GM11168 (cell line): ENCODE results near the gene FOXP1.
"Not testable (repeated sequence)": the region's sequence is repeated elsewhere in the genome, so short reads cannot be mapped to it uniquely, and the experiment has no call there.

Experiments
- in situ Hi-C: fragments of 300-500 bp; cut with MboI; formaldehyde crosslinking; loops from one replicate; pipeline ENCODE4 v1.12.0; 2022; ENCODE audit warnings: low sequenced_read_pairs; ENCODE audit not compliant: unreplicated experiment

FOXP1 gene

DNA sequence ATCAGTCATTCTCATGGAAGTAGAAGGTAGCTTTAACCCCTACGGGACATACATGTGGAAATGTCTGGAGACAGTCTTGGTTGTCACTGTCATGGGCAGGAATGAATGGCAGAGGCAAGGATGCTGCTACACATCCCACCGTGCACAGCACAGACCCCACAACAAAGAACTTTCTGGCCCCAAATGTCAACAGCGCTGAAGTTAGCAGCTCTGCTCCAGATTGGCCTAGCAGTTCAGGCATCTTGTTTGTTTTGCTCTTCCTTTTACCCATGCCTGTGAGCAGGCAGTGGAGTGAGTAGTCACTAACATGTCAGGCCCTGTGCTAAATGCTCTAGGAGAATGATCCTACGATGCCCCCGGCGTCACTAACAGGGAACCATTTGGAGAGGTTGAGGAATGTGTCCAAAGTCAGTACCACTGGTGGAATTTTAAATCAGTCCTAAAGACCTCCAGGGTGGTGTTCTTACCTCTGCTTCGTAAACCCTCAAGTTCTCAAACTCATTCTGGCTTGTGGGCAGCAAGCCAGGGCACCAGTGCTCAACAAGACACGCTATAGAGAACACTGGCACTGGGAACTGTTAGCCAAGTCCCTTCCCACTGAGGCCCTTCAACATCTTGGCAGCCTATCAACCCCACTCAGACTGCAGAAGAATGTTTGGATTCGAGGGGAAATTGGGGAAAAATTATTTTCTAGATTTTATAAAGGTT lies 142.2 kb downstream of the FOXP1 start:
- in situ Hi-C loops, result no loop called here

GRCh38 chr3:71438904-71439303 lies 144.6 kb downstream of the FOXP1 start:
- in situ Hi-C loops, result no loop called here

GRCh38 chr3:71438071-71438685 lies 145.3 kb downstream of the FOXP1 start:
- in situ Hi-C loops, result no loop called here

DNA sequence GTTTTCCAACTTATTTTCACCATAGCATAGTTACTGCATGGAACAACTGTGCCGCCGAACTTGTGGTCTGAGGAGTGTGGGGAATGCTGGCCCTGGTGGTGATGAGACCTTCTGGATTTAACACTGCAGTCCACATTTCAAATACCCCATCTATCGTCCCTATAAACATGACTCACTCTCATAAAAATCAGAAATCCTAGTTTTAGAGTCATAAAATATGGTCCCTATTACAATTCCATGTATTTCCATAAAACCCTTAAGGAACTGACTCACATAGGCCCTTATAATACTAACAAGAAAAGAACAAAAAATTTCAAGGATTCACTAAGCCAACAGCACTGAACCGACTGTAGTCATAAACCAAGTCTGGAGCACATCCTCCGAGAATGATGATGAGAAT lies 147.2 kb downstream of the FOXP1 start:
- in situ Hi-C loops, result no loop called here

DNA sequence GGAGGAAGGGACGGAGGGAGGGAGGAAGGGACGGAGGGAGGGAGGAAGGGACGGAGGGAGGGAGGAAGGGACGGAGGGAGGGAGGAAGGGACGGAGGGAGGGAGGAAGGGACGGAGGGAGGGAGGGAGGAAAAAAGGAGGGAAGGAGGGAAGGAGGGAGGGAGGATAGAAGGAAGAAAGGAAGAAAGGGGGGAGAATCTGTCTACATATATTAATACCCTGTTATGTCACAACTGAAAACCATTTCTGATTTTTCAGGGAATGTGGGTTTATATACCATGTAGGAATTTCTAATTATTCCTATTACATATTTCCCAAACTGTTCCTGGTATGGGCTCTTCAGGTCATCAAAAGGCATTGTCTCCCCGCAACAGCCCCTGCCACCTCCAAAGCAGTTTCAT lies 147.7 kb downstream of the FOXP1 start:
- in situ Hi-C loops, result not testable (repeated sequence)

- in situ Hi-C loops, result no loop called here
Measured at GRCh38 chr3:71433631-71434030, 149.9 kb downstream of the FOXP1 start.

GRCh38 chr3:71432044-71432975 lies 151.2 kb downstream of the FOXP1 start:
- in situ Hi-C loops, result no loop called here

DNA sequence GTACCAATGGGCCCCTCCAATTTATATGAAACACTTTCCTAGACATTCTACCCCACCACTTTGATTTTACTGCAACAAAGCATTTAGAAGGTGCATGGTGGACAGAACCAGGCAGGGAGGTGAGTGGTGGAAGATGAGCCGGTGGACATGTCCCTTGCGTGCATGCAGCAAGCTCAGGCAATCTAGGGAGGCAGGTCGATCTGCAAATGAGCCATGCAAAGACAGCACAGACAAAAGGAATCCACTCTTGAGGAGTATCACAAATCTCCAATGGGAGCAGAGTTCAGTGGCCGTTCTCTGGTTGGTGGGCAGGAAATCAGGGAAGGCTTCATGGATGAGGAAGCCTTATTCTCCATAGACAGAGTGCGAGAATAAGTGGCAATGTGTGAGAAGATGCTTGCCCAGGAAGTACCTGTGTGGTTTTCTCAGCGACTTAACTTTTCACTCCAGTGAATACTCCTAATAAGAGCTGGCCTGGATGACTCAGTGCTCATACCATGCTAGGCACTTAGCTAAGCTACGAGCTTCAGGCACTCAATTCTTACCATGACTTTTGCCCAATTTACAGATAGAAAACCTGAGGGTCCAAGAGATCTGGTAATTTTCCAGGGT lies 152.5 kb downstream of the FOXP1 start:
- in situ Hi-C loops, result no loop called here

DNA sequence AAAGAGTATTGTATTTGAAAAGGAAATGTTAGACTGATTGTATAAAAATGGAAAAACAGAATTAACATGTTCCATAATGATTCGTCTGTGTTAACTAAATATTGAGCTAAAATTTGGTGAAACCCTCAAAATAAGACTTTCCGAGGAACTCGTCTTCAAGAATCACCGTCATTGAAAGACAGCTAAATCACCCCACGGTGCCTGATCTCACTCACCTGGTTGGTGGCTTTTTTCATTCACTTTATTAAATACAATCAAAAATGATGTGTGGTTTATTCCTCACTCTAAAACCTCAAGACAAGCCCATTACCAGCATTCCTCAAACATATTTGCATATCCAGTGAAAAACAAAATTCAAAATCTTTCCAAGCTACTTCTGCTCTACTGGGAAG lies 153.9 kb downstream of the FOXP1 start:
- in situ Hi-C loops, result no loop called here

- in situ Hi-C loops, result no loop called here
Measured at GRCh38 chr3:71428841-71429596, 154.5 kb downstream of the FOXP1 start.

GRCh38 chr3:71425491-71426071 lies 157.9 kb downstream of the FOXP1 start:
- in situ Hi-C loops, result no loop called here

DNA sequence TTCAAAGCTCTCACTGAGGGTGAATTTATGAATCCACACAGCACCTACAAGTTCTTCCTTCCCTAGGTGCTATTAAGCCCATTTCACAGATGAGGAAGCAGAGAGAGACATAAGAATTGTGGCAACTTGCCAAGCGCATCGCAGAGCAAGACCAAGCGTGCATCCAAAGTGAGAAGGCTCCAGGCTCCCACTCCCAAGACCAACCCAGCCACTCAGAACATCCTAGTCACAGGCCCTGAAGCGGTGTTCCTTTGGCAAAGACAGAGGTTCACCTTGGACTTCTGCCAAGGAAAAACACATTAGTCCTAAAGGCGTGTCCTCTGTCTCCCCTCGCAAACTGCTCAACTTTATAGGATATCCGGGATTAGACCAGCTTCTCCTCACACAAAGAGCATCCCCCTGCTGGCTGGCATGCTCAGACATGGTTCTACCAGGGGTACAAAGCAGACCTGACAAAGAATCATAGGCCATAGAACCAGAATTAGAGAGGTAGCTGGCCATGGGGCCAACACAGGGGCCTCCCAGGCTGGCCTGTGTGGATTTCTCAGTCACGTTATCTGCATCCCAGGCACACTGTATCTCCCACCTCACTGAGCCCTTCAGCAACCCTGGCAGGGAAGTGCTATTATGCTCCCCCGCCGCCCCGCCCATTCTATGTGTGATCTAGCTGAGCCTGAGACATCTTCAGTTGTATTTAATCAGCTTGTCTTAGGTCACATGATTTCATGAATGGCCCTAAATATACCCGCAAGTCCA lies 160.2 kb downstream of the FOXP1 start:
- in situ Hi-C loops, result no loop called here

- in situ Hi-C loops, result no loop called here
Measured at GRCh38 chr3:71421820-71422566, 161.5 kb downstream of the FOXP1 start.

DNA sequence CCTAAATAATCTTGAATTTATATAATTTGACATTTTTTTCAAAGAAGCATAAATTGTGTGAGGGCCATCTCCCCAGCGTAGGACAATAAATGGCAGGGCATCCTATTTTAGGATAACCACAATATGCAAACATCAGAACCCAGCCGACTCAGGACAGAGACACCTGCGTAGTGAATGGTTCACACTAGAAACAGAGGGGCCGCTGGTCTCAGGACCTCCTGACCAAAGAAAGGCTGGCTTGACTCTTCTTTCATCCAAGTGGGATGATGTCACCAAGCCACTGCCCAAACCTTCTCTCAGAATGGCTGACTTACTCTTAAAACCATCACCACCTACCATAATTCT lies 162.1 kb downstream of the FOXP1 start:
- in situ Hi-C loops, result no loop called here

DNA sequence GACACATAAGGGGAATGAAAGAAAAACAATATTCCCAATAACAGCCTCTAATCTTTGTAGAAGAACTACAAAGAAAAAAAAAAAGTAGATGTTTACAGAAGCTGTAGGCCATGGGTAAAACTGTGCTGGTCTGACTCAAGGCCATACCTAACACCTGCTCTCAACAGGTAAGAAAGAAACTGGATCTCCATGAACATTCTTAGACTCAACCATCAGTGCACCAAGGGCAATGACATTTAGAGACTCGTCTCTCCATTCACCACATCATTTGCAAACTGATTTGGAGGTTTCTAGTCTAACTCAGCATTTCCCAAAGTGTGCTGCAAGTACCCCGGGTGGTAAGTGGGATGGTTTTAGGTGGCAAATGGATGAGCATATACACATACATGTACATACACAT lies 164.2 kb downstream of the FOXP1 start:
- in situ Hi-C loops, result no loop called here

DNA sequence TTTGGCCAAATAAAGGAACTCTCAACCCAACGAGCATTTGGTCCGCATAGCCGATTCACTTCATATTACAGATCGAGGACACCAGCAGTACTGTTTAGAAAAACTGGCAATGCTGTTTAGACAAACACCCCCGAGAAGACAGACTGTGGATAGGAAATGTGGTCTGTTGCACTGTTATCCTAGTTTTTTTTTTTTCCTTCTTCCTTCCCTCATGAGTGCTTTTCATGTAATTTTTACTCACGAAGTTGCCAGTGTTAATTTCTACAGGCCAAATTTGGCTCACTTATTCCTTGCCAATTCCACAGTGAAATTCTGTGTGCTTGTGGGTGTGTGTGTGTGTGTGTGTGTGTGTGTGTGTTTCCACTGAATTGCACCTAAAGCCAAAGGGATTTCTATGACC lies 165.7 kb downstream of the FOXP1 start:
- in situ Hi-C loops, result no loop called here

GRCh38 chr3:71416876-71417275 lies 166.7 kb downstream of the FOXP1 start:
- in situ Hi-C loops, result no loop called here

DNA sequence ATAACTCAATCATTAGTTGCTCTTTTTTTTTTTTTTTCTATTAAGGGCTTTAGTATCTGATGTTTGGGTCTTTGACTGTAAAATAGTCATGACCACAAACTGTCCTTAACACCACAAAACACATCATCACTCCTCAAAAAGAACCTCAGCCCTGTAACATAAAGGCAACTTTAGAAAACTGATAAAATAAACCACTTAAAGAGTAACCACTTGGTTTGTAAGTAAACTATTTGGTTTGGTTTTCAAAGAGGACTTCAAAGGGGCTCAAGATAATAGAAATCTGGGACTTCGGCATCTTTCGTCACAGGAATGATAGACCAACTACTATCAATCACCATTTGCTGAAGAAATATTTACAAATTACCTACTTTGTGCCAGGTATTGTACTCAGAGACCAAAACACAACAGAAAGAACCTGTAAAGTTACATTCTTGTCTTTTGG lies 167.8 kb downstream of the FOXP1 start:
- in situ Hi-C loops, result no loop called here
